Measurements from ENCODE around the gene GM2A.
"Not testable (repeated sequence)": the region's sequence is repeated elsewhere in the genome, so short reads cannot be mapped to it uniquely, and the experiment has no call there.

The GM2A gene

DNA sequence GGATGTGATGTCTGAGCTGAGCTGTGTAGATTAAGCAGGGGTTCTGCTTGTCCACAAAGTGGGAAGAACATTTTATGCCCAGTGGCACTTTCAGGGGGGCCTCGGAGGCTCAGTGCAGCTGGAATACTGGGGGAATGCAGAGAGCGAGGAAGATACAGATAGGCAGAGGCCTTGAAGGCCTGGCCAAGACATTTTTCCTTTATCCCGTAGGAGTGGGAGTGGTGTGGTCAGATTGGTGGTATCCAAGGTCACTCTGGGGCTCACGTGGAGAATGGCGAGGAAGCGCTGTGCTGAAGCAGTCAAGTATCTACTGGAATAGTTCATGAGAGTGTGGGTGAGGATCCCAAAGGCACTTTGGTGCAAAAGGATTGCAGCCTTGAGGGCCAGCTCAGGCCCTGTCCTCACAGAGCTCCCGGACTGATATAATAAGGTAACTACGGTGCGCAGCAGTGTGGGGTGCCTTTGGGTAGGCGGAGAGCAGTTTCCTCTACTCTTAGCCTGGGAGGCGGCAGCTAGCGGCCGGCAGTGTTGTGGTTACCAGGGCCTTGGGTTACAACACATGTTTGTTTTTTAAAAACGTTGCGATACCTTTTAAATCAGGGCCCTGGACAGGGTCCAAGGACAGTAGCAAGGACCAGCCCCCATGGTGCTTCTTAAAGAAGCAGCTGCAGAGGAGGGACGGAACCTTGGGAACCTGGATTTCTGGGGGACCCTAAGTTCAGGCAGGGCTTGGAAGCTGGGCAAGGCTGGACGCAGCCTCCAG is 18.3 kb upstream of the GM2A start:
- DNase-seq (ENCODE audit: low read depth) = peak; percentile 47
- TF ChIP-seq, protein P1, sequence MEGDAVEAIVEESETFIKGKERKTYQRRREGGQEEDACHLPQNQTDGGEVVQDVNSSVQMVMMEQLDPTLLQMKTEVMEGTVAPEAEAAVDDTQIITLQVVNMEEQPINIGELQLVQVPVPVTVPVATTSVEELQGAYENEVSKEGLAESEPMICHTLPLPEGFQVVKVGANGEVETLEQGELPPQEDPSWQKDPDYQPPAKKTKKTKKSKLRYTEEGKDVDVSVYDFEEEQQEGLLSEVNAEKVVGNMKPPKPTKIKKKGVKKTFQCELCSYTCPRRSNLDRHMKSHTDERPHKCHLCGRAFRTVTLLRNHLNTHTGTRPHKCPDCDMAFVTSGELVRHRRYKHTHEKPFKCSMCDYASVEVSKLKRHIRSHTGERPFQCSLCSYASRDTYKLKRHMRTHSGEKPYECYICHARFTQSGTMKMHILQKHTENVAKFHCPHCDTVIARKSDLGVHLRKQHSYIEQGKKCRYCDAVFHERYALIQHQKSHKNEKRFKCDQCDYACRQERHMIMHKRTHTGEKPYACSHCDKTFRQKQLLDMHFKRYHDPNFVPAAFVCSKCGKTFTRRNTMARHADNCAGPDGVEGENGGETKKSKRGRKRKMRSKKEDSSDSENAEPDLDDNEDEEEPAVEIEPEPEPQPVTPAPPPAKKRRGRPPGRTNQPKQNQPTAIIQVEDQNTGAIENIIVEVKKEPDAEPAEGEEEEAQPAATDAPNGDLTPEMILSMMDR (conservative IDR thresholded peaks at IDR 0.05; ENCODE audit: low read length) = no peak
- H3K4me3 ChIP-seq (ENCODE audit: low read length) = no peak overlapping the region

DNA sequence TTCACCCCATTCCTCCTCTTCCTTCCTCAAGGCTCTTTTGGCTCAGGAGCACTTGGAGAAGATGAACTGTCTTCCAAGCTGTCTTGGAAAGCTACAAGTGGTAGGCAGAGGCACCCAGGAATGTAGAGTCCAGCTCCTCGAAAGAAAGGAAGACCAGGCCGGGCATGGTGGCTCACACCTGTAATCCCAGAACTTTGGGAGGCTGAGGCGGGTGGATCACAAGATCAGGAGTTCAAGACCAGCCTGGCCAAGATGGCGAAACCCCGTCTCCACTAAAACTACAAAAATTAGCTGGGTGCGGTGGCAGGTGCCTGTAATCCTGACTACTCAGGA is 17.8 kb upstream of the GM2A start:
- not testable (repeated sequence) for H3K4me3 ChIP-seq (ENCODE audit: low read length); DNase-seq (ENCODE audit: low read depth)

DNA sequence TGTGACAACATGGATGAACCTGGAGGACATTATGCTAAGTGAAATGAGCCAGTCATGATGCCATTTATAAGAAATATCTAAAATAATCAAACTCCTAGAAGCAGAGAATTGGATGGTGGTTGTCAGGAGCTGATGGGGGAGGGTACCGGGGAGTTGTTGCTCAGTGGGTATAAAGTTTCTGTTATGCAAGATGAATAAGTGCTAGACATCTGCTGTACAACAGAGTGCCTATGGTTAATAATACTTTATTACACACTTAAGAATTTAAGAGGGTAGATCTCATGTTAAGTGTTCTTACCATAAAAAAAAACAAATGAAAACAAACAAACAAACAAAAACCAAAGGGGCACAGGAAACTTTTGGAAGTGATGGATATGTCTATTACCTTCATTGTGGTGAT is 16.1 kb upstream of the GM2A start:
- no peak for DNase-seq (ENCODE audit: low read depth)
- TF ChIP-seq, protein P1 (conservative IDR thresholded peaks at IDR 0.05; ENCODE audit: low read length) = no peak
- H3K4me3 ChIP-seq (ENCODE audit: low read length) = no peak overlapping the region

DNA sequence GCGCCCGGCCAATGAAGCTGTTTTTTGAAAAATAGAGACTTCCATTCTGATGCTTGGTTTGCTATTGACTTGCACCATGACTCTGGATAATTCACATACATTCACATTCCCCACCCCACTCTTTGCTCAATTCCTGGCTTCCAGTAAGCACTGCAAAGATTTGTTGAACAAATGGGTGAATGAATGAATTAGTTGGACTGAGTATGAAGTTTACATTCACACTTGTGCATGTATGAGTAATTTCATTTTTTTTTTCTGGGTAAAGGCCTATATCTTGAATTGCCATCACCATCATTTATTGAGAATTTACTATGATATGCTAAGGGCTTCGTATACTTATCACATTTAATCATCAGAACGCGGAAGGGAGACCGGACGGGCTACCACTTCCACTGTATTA is 15.3 kb upstream of the GM2A start:
- H3K4me3 ChIP-seq (ENCODE audit: low read length) = no peak overlapping the region
- TF ChIP-seq, protein P1 (conservative IDR thresholded peaks at IDR 0.05; ENCODE audit: low read length) = no peak
- DNase-seq (ENCODE audit: low read depth) = no peak

DNA sequence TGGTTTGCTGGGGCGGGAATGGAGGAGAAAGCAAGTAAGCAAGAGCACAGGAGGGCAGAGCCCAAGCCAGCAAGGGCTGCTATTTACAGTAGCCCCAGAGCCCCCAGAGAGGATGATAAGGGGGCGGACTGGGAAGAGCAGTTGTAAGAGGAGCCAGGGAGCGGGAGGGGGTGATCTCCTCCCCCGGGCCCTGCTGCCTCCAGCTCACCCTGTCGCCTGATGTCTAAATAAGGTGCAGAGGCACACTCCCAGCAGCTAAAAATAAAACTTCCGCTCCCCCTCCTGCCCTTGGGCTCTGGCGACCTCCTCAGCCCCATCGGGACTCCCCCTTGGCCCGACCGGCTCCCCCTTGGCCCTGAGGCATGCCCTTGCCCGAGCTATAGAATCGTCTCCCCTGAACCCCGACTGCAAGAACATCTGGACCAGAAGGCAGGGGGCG is 14.7 kb upstream of the GM2A start:
- no peak overlapping the region for H3K4me3 ChIP-seq (ENCODE audit: low read length)
- TF ChIP-seq, protein P1 (conservative IDR thresholded peaks at IDR 0.05; ENCODE audit: low read length) = no peak
- DNase-seq (ENCODE audit: low read depth) = no peak

DNA sequence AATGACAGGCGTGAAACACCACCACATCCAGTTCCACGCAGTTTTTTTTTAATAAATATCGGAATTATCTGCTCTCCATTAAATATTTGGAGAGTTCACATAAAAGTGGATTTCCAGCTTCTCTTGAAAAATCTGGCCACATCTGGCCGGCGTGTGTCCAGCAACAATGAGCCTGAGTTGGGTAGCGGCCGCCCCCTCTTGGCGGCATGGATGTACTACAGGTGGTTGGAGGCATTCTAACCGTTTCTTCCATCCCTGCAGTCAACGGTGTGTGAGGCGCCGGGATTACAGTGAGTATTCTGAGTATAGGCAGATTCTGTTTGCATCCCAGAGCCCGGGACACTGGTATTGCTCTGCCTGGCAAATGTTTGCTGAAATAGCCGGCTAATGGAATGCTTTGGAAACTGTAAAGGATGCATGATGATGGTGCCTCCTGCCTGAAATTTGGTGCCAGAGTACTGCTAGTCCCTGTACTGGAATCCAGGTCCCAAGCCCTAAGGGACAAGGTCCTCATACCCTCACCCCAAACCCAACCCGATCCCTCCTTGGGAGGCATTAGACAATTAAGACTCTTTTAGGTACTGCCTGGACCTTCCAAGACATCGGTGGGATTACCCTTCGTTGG is 13.6 kb upstream of the GM2A start:
- peak; percentile 71 for DNase-seq (ENCODE audit: low read depth)
- TF ChIP-seq, protein P1 (conservative IDR thresholded peaks at IDR 0.05; ENCODE audit: low read length) = peak; percentile 87
- peak overlapping the region; percentile 7 for H3K4me3 ChIP-seq (ENCODE audit: low read length)

DNA sequence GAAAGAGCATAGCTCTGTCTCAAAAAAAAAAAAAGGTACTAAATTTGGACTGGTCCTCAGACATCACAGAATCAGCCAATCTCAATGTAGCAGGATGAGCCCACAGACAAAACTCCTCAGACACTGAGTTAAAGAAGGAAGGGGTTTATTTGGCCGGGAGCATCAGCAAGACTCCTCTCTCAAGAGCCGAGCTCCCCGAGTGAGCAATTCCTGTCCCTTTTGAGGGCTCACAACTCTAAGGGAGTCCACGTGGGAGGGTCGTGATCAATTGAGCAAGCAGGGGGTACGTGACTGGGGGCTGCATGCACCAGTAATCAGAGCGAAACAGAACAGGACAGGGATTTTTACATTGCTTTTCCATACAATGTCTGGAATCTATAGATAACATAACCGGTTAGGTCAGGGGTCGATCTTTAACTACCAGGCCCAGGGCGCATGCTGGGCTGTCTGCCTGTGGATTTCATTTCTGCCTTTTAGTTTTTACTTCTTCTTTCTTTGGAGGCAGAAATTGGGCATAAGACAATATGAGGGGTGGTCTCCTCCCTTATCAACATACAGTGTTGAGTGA is 12.6 kb upstream of the GM2A start:
- not testable (repeated sequence) for H3K4me3 ChIP-seq (ENCODE audit: low read length); DNase-seq (ENCODE audit: low read depth)

Data from AG10803 (cell line).